NCI-H1930 (cell line): ENCODE results near the gene GRHL1.
"Not testable (repeated sequence)": the region's sequence is repeated elsewhere in the genome, so short reads cannot be mapped to it uniquely, and the experiment has no call there.

ENCODE experiments used
- DNase-seq, 2 experiments: peaks; one replicate each; lab custom pipeline; 2025; lab: John Stamatoyannopoulos, UW

The GRHL1 gene

DNA sequence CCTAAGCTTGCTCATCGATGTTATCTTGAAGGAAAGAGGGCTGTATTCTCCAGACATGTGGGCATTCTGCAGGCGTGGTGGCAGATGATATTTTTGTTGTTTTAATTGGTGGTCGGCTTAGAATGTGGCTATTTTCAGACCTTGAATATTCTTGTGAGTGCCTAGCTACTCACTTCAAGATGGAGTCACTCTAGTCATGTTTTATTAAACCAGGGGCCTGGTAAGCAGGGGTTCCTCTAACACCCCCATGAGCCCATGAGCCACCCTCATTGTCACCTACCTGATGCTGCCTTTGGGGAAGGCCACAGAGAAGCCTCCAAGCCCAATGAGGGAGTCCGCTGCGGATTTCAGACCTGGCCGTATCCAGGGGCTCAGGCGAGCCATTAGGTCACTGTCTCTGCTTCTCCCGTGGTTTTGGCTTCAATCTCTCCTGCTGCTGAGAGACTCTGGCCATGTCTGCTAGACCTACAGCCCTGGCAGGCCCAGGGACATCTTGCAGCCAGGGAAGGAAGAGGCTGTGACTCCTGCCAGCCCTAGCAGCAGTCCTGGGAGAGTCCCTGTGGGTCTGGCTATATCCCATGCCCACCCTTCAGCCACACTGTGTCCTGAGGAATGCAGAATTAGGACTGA lies 75.6 kb downstream of the GRHL1 start:
- DNase-seq: no peak

DNA sequence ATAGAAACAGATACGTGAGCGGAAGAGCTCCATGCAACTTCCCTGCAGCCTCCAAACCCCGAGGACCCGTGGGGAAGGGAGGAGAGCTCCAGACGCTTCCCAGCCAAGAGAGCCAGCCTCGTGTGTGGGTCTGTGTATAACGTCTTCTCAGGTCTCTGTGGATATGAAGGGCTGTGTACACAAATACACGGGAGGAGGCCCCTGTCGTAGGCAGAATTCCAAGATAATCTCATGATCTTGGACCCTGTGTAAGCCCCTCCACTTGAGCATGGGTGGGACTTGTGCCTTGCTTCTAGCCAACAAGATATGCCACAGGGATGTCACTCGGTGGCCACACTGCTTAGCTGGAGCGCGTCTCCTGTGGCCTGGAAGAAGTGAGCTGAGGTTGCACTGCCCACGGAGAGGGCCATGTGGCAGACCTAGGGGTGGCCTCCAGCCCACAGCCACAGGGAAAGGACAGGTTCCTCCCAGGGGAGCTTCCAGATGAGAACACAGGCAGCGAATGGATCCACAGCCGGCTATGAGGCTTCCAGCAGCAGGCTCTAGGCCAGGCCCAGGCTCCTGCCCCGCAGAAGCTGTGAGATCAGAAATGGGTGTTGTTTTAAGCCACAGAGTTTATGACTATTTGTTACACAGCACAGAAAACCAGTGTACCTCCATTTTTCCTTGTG lies 76.3 kb downstream of the GRHL1 start:
- no peak for DNase-seq

DNA sequence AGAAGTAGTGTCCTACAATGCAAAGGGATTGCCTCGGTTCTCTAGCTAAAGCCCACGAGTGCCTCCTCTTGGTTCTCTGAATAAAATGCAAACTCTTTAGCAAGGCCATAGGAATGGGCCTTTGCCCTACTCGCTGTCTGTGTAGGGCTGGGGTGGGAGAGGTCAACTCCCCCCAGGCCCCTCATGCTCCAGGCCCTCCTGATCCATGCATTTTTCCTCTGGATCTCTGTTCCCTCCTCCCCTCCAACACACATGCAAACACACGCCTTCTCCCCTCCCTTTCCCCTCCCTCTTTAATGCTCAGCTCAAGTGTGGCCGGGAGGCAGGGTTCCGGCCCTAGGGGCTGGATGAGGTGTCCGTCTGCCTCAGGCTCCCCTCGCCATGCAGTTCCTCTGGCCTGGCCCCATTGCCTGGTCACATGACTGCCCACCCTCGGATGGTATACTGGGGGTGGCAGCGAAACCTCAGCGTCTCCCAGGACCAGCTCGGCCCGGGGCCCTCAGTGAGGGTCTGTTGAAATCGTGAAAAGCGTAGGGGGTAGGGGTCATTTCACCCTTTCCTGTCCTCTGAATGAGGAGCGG lies 77.0 kb downstream of the GRHL1 start:
- no peak for DNase-seq

DNA sequence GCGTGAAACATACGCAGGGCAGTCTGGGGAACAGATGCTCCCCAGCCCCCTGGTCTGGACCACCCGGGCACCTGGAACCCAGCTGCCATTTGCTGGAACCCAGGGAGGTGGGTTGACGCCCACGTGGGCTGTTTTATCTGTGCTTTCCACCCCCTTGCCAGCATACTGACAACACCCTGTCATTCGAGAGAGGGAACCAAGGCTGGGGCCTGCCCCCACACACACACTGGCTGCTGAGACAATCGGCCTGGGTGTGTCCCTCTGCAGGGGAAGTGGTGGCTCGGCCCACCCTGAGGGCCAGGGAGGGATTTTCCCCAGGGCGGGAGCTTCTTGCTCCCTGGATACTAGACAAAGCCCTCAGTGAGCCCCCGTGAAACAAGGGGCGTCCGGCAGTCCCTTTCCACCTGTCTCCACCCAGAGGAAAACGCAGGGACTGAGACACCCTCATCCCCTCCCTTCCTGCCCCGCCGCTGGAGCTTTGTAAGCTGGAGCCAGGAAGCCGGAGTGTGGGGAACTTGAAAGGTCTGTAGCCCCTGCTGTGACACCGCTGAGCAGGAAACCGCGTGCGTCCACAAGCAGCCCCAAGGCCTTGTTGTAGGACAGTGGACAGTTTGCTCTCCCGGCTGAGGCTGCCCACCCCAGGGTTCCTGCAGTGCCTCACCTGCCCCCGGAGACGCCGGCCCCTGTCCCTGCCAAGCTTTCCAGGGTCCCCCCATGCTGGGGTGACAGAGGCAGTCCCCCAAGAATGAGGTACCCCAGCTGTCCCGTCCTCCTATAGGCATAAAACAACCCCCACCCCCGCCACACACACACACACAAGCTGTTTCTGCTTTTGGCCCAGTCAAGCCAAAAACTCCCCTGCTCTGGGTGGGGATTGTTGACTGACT lies 77.7 kb downstream of the GRHL1 start:
- DNase-seq: no peak

DNA sequence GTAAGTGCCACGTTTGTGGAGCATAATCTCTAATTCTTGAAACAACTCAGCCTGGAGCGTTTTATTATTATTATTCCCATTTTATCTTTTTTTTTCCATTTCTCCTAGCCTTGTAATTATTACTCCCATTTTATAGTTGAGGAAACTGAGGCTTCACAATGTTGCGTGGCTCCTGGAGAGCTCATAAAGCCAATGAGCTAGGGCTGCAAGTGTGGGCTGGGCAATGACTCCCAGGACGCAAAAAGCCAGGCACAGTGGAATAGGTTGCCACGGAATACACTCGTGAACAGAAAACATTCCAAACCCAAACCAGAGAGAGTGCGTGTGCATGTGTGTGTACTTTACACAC lies 78.4 kb downstream of the GRHL1 start:
- DNase-seq: no peak

DNA sequence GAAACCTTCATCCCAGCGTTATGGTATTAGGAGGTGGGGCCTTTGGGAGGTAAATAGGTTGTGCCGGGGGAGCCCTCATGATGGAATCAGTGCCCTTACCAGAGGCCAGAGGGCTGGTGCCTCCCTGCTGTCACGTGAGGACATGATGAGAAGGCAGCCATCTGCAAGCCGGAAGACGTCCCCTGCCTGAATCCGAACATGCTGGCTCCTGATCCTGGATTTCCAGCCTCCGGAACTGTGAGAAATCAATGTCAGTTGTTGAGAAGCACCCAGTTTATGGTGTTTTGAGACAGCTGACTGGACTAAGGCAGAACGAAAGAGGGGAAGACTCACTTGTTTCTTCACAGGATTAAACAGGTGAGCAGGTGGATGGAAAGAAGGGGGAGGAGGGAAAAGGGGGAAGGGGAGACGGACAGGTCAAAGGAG lies 78.8 kb downstream of the GRHL1 start:
- DNase-seq: no peak

DNA sequence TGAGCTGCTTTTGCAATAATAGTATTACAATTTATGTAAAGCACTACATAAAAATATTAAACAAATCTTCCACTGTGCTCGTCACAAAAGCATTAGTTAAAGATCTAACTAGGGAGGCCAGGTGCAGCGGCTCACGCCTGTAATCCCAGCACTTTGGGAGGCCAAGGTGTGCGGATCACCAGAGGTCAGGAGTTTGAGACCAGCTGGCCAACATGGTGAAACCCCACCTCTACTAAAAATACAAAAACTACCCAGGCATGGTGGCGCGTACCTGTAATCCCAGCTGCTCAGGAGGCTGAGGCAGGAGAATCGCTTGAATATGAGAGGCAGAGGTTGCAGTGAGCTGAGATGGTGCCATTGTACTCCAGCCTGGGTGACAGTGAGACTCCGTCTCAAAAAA lies 79.3 kb downstream of the GRHL1 start:
- DNase-seq: not testable (repeated sequence)

DNA sequence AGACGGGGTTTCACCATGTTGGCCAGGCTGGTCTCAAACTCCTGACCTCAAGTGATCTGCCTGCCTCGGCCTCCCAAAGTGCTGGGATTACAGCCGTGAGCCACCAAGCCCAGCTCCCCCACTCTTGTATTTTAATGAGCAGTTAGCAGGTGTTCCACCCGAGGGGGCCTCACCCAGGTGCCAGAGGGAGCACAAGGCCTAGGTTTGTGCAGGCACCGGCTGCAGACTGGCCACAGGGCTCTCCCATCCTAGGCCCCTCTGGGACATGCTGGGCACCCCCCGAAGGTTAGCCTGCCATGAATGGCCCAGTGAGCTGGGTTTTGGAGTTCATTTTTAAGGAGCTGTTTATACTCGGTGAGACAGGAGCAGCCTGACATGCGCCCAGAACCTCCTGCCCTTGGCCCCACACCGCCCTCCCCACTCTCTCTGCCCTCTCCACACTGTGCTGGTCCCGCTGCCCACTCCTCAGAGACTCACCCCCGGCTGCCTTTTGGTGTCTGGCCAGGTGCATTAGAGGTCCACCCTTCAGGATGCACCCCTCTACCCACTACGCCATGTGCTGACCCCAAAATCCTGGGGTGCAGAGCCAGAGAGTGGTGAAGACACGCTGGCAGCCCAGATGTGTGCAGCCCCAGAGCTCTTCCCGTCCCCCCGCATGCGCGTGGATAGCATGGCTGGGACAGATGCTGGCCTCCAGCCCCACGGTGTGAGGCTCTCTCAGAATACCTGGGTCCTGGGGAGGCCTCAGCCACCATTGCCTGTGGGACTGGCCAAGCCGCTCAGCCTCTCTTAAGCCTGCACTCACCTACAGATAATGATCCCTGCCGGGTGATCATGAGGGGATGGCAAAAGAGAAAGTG lies 80.6 kb downstream of the GRHL1 start:
- DNase-seq: no peak

DNA sequence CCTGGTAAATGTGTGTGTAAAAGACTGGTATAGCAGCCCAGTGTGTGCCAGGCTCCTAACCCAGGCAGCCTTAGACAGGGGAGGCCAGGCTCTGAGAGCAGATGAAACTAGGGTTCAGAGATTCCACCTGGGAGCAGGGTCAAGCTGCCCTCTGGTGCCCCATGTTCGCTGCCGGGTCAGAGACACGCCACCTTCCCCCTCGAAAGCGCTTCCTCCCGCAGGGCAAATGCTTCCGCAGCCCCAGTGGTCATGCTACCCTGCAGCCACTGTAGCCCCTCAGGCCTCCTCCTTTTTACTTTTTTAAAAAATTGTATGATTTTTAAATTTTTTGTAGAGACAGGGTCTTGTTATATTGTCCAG lies 81.2 kb downstream of the GRHL1 start:
- no peak for DNase-seq

DNA sequence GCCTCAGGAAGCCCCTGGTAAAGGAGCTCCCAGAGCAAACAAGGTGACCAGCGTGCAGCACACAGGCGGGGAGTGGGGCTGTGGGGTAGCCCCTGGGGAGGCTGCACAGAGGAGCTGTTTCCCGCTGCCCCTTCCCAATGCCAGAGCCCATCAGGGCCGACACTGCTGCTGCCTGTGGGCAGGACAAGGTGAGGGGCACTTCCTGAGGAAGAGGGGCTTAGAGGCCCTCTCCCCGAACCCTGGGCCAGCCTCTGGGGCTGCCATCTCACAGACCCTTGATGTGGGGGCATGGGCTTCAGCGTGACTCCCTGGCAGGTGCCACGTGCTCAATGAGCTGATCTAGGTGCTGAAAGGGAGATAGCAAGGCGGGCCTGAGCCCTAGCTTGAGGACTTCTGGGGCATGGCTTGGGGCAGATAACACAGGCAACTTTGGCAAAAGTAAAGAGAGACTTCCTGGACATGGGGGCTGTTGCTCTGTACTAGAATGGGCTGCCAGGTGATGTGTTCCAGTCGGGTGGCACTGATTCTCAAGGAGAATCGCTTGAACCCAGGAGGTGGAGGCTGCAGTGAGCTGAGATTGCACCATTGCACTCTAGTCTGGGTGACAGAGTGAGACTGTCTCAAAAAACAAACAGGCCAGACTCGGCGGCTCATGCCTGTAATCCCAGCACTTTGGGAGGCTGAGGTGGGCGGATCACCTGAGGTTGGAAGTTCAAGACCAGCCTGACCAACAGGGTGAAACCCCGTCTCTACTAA lies 81.9 kb downstream of the GRHL1 start:
- DNase-seq: no peak

DNA sequence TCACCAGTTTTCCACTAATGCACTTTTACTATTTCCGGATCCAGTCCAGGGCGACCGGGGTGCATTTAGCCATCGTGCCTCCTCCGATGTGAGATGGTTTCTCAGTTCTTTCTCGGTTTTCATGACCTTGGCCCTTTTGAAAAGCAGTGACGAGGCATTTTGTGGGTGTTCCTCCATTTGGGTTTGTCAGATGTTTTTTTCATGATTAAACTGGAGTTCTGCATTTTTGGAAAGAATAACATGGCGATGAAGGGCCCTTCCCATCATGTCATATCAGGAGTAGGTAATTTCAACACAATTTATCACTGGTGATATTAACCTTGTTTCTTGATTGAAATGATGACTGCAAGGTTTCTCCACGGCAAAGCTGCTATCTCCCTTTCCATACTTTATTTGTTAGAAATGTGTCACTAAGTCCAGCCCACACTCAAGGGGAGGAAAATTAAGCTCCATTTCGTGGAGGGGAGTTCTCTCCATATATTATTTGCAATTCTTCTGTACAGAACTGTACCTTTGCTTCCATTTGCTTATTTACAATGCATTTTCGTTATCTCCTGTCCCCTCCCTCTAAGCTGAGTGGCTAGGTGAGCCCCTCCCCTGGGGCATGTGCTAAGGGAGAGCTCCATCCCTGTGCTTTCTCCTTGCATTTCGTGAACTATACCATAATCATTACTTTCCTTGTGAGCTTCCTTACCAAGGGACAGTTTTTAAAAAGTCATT lies 83.0 kb downstream of the GRHL1 start:
- no peak for DNase-seq

DNA sequence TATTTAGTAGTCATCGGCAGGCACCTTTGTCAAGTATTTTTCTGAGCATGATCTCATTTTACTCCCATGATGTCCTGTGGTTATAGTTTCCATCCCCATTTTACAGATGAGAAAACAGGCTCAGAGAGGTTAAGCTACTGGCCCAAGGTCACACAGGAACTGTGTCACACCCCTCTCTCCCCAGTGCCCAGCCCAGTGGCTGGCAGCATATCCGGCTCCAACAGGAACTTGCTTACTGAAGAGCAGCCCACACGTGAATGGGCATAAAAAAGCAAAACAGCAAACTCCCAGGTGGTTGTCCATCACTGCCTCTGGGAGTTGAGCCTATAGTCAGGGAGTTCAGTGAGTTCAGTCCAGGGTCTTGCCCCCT lies 83.5 kb downstream of the GRHL1 start:
- DNase-seq: no peak

DNA sequence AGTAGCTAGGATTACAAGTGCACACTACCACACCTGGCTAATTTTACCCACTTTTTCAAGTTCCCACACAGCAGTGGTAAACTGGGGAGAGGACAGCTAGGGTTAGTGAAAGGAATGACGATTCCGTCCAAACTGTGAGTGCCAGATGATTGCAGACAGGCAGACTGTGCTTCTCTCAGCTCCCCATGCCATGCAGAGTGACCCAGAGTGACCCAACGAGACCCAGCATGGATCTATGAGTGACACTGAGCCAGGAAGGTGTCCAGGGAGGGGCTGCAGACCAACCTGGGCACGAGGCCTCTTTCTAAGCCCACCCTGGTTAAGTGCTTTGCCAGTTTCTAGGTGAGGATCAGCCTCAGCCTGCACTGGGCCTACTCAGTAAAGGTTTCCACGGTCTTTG lies 84.1 kb downstream of the GRHL1 start:
- no peak for DNase-seq

DNA sequence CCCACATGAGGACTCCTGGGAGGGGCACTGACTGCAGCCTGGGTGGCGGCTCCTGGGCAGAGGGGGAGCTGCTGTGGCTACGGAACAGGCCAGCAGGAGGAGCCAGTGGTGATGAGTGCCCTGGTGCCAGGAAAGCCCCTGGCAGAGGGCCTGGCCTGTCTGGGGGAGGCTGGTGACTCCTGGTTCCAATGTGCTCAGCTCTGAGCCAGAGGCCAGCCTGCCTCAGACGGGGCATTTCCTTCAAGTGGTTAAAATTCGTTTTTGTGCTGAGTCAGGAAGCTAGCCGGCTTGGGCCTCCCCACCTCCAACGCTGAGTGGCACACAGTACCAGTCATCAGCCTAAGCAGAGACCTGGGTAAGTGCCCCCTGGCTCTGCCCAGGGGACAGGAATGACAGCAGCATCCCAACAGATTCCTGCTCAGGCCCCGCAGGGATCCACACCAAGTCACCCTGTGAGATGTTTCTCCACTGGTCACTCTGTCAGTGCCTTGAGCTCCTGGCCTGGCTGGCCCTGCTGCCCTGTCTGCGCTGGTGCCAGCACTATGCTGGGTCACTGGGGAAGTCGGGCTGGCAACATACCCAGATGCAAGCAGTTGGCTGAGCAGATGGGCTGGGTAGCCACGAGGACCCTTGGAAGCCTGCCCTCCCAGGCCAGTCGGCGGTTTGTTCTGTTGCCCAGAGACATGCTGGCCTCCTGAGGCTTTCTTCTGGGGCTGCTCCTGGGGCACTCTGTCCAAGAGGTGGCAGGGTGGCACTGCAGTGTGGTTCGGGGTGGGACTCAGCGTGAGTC lies 84.8 kb downstream of the GRHL1 start:
- no peak for DNase-seq

DNA sequence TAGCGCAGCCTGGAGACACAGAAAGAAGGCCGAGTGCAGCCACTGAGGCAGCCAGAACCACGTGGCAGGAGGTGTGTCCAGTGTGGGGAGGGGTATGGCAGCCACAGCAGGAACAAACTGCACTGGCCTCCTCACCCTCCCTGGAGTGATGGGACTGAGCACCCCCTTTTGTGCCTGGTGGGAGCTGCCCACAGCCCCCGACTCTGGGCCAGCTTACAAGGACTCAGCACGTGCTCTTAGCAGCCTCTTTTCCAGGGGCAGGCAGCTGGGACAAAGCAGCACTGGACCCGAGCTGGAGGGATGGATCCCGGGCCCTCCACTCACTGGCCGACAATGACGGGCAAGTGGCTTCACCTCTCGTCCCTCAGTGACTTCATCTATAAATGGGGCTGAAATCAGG lies 86.6 kb downstream of the GRHL1 start:
- DNase-seq: no peak

DNA sequence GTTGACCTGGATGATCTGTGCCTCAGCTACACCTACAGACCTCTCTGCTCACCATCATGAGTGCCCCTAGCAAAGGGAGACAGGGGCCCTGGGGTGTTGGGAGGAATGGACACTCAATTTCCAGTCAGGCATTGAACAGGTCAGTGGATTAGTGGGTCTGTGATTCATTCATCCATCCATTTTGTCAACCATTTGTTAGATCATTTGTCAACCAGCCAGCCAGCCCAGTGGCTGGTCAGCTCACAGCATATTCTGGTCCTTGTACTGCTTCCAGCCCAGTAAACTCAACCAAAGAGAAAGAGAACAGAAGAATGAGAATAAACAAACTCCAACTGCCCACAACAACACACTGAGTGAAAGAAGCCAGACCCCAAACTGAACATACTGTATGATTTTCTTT lies 87.2 kb downstream of the GRHL1 start:
- DNase-seq: no peak

DNA sequence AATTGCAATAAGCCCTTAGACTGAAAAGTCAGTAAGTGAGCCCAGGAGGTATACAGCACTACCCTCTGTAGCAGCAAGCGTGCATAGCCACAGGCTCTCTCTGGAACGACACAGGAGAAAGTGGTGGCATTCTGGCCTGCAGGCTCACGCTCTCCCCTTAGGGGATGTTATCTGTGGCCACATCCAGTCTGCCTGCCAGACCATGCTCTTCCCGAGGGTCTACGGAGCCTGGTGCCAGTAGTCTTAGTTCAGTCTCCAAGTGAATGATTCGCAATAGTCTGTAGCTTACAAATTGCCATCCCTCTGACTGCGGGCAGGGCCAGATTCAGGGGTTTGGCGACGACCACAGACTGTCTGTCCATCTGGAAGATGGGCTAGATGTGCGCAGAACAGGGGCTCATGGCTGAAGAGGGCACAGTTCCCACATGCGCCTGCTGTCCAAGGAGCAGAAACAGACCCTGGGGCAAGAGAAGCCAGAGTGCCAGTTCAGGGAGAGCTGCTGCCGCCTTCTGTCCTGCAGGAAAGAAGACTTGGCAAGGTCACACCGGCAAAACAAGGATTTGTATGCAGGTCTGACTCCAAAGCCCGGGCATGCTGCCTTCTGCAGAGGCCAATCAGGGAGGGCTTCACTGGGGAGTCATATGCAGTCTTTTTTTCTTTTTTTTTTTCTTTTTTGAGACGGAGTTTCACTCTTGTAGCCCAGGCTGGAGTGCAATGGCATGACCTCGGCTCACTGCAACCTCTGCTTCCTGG lies 88.3 kb downstream of the GRHL1 start:
- DNase-seq: no peak

DNA sequence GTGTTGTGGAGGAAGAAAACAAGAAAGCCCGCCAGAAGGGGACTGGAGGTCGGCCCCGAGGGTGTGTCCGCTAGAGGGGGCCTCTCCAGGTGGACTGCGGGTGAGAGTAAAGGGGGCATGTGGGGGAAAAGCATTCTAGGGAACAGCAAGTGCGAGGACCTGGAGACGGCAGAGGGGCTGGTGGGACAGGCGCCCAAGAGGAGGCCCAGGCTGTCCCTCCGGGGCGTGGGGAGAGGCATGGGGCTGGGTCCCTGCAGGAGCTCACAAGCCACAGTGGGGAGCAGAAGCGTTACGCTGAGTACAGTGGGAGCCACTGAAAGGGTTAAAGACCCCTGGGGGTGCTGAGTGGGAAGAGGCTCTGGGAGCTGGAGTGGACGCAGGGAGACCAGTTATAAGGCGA lies 90.2 kb downstream of the GRHL1 start:
- DNase-seq: no peak
